Spleen (tissue), 7 donors: ENCODE measurements around the gene NUDT16L1.

Experiments
- CTCF ChIP-seq, 11 experiments: fragments of 200-600 bp in 7 of 11; fragments of 450-650 bp in 4 of 11; sonication (generic) in 4 of 11; IDR thresholded peaks in 8 of 11; conservative IDR thresholded peaks in 3 of 11; 1 replicate in 7 of 11; 2 replicates in 4 of 11; pipeline versions ENCODE4 v1.4.0 to v1.8.0; 2016 to 2021; ENCODE audit warnings: antibody characterized with exemption in 11 of 11, inconsistent platforms in 4 of 11, mild to moderate bottlenecking in 1 of 11
- POLR2AphosphoS5 ChIP-seq, 3 donors: sonication (generic); formaldehyde crosslinking; IDR thresholded peaks; one replicate each; pipeline ENCODE4 v1.5.1; 2017; ENCODE audit warnings: antibody characterized with exemption in 3 of 3
- donor health status: DM: no; HTN: no; CAD: no; lungs with moderate emphysema.
- donor health status: DM: no; HTN: no; CAD: no.
- donor health status: DM: no; HTN: no; CAD: no.

DNA sequence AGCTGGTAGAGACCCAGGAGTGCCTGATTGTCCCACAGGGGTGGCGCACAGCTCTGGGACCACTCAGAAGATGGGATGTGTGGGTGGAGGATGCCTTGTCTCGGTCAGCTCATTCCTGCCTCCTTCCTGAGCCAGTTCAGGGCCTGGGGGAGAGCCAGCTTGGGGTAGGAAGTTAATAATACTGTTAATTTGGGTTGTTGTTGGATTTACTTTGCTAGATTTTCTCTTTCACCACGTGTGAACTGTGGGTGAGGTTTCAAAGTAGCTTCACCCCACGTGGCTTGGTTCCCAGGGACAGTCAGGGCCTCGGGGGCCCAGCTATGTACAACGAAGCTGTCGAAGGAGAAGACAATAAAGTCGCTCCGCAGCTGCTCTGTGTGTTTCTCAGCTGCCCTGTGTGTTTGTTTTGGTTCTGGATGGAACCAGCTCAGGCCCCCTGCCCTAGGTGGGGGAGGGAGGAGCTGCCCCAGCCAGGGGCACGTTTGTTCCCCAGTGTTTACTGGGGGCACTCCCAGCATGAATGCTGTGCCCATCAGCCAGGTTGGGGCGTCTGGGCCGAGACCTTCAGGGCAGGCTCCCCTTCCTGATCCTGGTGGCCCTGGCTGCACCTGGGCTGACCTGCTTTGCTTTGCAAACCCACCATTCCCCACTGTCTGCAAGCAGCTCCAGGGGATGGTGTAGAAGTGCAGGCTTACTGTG, 2.3 kb downstream of the NUDT16L1 start:
- TF ChIP-seq CTCF (IDR thresholded peaks at IDR 0.05 in 8 of 11, conservative IDR thresholded peaks at IDR 0.05 in 3 of 11) (no peak), POLR2AphosphoS5 (IDR thresholded peaks at IDR 0.05) (no peak)
